Dermis blood vessel endothelial cell (primary cell): Measurements from ENCODE around the gene LNPEP. TPM values are rescaled to one million over a fixed set of nuclear protein-coding genes. Genes with fewer than 3 reads are reported as not detected.
"Not testable (repeated sequence)": the region's sequence is repeated elsewhere in the genome, so short reads cannot be mapped to it uniquely, and the experiment has no call there.

ENCODE experiments used
- DNase-seq: peaks from one replicate; pipeline ENCODE4 v3.0.0; 2010
- total RNA-seq: library from RNA; depleted of rRNA; stranded (reverse); fragments of >200 nt; gene quantifications from 2 replicates; pipeline ENCODE4 v1.2.3, GENCODE V29; 2014

The LNPEP gene
- total RNA-seq, 1 donor from 2014 or later = 48.3 TPM

GRCh38 chr5:97070234-97070633, 134.4 kb downstream of the LNPEP start:
- no peak for DNase-seq

GRCh38 chr5:97071101-97071500, 135.2 kb downstream of the LNPEP start:
- DNase-seq = no peak

GRCh38 chr5:97071993-97072392, 136.1 kb downstream of the LNPEP start:
- DNase-seq = no peak

- DNase-seq = no peak
Measured at GRCh38 chr5:97072696-97073095, 136.8 kb downstream of the LNPEP start.

GRCh38 chr5:97073420-97073819, 137.5 kb downstream of the LNPEP start:
- DNase-seq = no peak

GRCh38 chr5:97074859-97075489, 139.1 kb downstream of the LNPEP start:
- no peak for DNase-seq

- no peak for DNase-seq
Measured at GRCh38 chr5:97075649-97076048, 139.8 kb downstream of the LNPEP start.

GRCh38 chr5:97076098-97076497, 140.2 kb downstream of the LNPEP start:
- no peak for DNase-seq

- no peak for DNase-seq
Measured at GRCh38 chr5:97077246-97077645, 141.4 kb downstream of the LNPEP start.

- no peak for DNase-seq
Measured at GRCh38 chr5:97078958-97079743, 143.3 kb downstream of the LNPEP start.

- DNase-seq = not testable (repeated sequence)
Measured at GRCh38 chr5:97084782-97085458, 149.0 kb downstream of the LNPEP start.

- no peak for DNase-seq
Measured at GRCh38 chr5:97085459-97086181, 149.7 kb downstream of the LNPEP start.

Other genes starting within 250 kb of the LNPEP start
- 63.6 and 117 TPM in 2 replicates for gene ERAP1, start 128.1 kb upstream of the LNPEP start, total RNA-seq
- 8.4 and 132 TPM in 2 replicates for gene ERAP2, start 59.6 kb upstream of the LNPEP start, total RNA-seq
- not detected in 2 replicates for gene LIX1, start 206.5 kb downstream of the LNPEP start, total RNA-seq
- gene RIOK2, start 247.2 kb downstream of the LNPEP start, total RNA-seq = 23.3 and 46.6 TPM in 2 replicates